Peyer's patch (tissue), 4 donors: ENCODE data around the gene MAP3K12. TPM values are rescaled to one million over a fixed set of nuclear protein-coding genes. Genes with fewer than 3 reads are reported as not detected.

ENCODE experiments used
- DNase-seq, 3 donors: peaks; one replicate each; pipeline ENCODE4 v3.0.0-alpha.2; 2017 to 2019
- H3K27ac ChIP-seq, 4 donors: fragments of 200-600 bp; sonication (generic); one replicate each; pipeline ENCODE4 v1.5.1; 2016 to 2019
- H3K27me3 ChIP-seq, 2 donors: fragments of 200-600 bp; sonication (generic); one replicate each; pipeline ENCODE4 v1.5.1; 2019
- H3K36me3 ChIP-seq, 3 donors: fragments of 200-600 bp; sonication (generic); one replicate each; pipeline ENCODE4 v1.5.1; 2016 to 2019
- H3K4me1 ChIP-seq, 4 donors: fragments of 200-600 bp; sonication (generic); one replicate each; pipeline ENCODE4 v1.5.1; 2016 to 2019
- H3K4me3 ChIP-seq, 4 donors: fragments of 200-600 bp; sonication (generic); 1 replicate in 3 of 4; 2 replicates in 1 of 4; pipeline ENCODE4 v1.5.1; 2016 to 2019; ENCODE audit warnings: mild to moderate bottlenecking in 1 of 4
- H3K9me3 ChIP-seq, 4 donors: fragments of 200-600 bp; sonication (generic); one replicate each; pipeline ENCODE4 v1.5.1; 2016 to 2019; ENCODE audit warnings: mild to moderate bottlenecking in 1 of 4
- POLR2A ChIP-seq, 2 donors: fragments of 450-650 bp; IDR thresholded peaks; one replicate each; pipeline ENCODE4 v1.5.1; 2017; ENCODE audit warnings: antibody characterized with exemption in 2 of 2, mild to moderate bottlenecking in 2 of 2, moderate library complexity in 2 of 2
- total RNA-seq, 4 donors: library from RNA; depleted of rRNA; stranded (reverse); fragments of >200 nt; gene quantifications; one replicate each; pipeline ENCODE4 v1.1.0, GENCODE V29; 2016
- TF ChIP-seq, protein P1 (sequence below), 6 experiments: fragments of 450-650 bp in 4 of 6; fragments of 200-600 bp in 2 of 6; sonication (generic) in 1 of 6; IDR thresholded peaks; one replicate each; pipeline ENCODE4 v1.5.1; 2017 to 2019; ENCODE audit warnings: antibody characterized with exemption in 6 of 6, mild to moderate bottlenecking in 3 of 6, moderate library complexity in 1 of 6

The MAP3K12 gene
- total RNA-seq, 4 donors from 2014 or later = 6.5 to 44.6 (median 11.6) TPM

DNA sequence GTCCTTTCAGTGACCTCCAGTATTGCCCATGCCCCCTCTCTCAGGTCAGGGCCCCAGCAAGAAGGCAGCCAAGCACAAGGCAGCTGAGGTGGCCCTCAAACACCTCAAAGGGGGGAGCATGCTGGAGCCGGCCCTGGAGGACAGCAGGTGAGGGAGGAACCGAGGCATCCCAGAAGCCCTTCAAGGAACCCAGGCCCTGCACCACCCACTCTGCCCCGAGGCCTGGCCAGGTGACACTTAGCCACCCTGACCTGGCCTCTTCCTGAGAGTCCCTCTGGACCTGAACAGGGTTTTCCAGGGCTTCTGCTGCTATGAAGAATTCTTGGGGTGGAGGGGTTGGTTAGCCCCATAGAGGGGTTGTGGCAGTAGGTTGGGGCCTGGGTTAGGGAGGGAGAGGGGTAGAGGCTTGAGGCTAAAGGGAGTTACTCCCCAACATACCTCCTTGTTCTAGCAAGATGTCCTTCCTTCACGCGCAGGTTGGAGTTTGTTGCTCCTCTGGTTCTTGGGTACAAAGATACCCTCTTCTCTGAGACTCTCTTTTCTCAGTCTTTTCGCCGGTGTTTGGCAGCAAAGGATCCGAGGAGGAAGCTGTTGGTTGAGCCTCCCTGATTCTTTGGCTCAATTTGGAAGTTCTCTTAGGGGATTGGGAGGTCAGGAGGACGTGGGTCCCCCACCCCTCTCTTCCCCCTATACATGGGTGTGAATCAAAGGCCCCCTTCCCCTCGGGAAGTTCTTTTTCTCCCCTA is 3.9 kb upstream of the MAP3K12 start:
- Histone ChIP-seq H3K27ac (no peak overlapping the region), H3K36me3 (peaks cover 0 to 26% (median 0%) of the 10 kb centered on the region in 3 donors), H3K4me3 (no peak overlapping the region)

GRCh38 chr12:53502331-53502730 is 3.1 kb upstream of the MAP3K12 start:
- Histone ChIP-seq H3K4me1 (peaks cover 5 to 17% (median 12%) of the 10 kb centered on the region in 4 donors), H3K36me3 (peaks cover 0 to 23% (median 0%) of the 10 kb centered on the region in 3 donors), H3K27me3 (no peaks in the 10 kb centered on the region), H3K4me3 (peak overlapping the region in 1 of 4 donors; percentile 86), H3K9me3 (no peaks in the 10 kb centered on the region), H3K27ac (peak overlapping the region in 3 of 4 donors; percentile 94 to 98 (median 96))
- TF ChIP-seq POLR2A (IDR thresholded peaks at IDR 0.05) = no peak
- TF ChIP-seq, protein P1, sequence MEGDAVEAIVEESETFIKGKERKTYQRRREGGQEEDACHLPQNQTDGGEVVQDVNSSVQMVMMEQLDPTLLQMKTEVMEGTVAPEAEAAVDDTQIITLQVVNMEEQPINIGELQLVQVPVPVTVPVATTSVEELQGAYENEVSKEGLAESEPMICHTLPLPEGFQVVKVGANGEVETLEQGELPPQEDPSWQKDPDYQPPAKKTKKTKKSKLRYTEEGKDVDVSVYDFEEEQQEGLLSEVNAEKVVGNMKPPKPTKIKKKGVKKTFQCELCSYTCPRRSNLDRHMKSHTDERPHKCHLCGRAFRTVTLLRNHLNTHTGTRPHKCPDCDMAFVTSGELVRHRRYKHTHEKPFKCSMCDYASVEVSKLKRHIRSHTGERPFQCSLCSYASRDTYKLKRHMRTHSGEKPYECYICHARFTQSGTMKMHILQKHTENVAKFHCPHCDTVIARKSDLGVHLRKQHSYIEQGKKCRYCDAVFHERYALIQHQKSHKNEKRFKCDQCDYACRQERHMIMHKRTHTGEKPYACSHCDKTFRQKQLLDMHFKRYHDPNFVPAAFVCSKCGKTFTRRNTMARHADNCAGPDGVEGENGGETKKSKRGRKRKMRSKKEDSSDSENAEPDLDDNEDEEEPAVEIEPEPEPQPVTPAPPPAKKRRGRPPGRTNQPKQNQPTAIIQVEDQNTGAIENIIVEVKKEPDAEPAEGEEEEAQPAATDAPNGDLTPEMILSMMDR (IDR thresholded peaks at IDR 0.05) = no peak
- no peak for DNase-seq

More for the DNA sequence above, 3.9 kb upstream of the MAP3K12 start:
- Histone ChIP-seq H3K27me3 (no peaks in the 10 kb centered on the region), H3K9me3 (no peaks in the 10 kb centered on the region), H3K4me1 (peaks cover 5 to 16% (median 12%) of the 10 kb centered on the region in 4 donors)
- DNase-seq = peak in 1 of 3 donors; percentile 46
- TF ChIP-seq POLR2A (IDR thresholded peaks at IDR 0.05) = no peak
- TF ChIP-seq, protein P1 (IDR thresholded peaks at IDR 0.05) = no peak

- Histone ChIP-seq H3K4me3 (peak overlapping the region; percentile 63 to 86 (median 73)), H3K4me1 (peaks cover 5 to 17% (median 12%) of the 10 kb centered on the region in 4 donors), H3K36me3 (peaks cover 0 to 17% (median 0%) of the 10 kb centered on the region in 3 donors), H3K27me3 (no peaks in the 10 kb centered on the region), H3K9me3 (no peaks in the 10 kb centered on the region), H3K27ac (peak overlapping the region; percentile 94 to 98 (median 96))
- no peak for TF ChIP-seq POLR2A (IDR thresholded peaks at IDR 0.05)
- TF ChIP-seq, protein P1 (IDR thresholded peaks at IDR 0.05) = no peak
- peak in 1 of 3 donors; percentile 50 for DNase-seq
Observed at GRCh38 chr12:53501615-53502181, 2.4 kb upstream of the MAP3K12 start.

DNA sequence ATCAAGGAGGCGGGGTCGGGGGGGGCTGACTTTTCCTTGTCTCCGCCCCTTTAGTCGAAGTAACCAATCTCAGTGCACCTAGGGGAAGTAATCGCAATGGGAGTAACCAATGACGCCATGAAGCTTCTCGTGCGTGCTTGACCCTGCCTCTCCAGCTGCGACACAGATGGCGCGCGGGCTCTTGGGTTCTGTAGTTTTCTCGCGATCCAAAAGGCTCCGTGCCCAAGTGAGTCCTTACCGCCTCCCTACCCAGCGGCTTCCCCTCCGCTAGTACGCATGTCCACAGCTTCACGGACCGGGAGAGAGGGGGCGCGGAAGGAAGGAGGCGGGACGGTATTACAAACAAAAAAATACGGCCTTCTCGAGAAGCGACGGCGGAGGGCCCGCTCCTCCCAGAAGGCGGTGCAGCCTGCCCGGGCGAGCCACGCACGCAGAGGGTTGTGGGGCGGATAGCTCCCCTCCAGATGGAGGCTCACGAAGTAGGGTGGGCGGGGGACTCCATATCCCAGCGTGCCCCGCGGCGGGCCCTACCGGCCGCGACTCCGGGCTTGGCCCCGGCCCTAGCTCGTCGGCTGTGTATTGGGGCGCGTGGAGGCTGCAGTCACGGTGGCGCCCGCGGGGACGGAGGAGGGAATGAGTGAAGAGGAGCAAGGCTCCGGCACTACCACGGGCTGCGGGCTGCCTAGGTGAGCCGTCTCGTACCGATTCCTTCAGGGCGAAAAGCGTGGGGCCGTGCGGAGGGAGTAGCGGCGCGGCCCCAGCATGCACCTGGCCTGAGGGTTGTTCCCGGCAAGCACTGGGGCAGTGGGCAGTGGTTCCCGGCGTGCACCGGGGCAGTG is 1.7 kb upstream of the MAP3K12 start, which contains the start of gene TARBP2:
TSS of gene TARBP2 (plus strand) at position 508 of the 839 bp plus-strand sequence. CDS start at position 634, 126 bp downstream.
- peak; percentile 41 to 53 for TF ChIP-seq POLR2A (IDR thresholded peaks at IDR 0.05)
- TF ChIP-seq, protein P1 (IDR thresholded peaks at IDR 0.05) = peak in 2 of 6 experiments; percentile 12 to 18
- Histone ChIP-seq H3K4me1 (peaks cover 5 to 21% (median 12%) of the 10 kb centered on the region in 4 donors), H3K9me3 (no peaks in the 10 kb centered on the region), H3K36me3 (peaks cover 0 to 13% (median 0%) of the 10 kb centered on the region in 3 donors), H3K4me3 (peak within 1 kb of the TSS; percentile 63 to 86 (median 73)), H3K27me3 (no peaks in the 10 kb centered on the region), H3K27ac (peak within 1 kb of the TSS; percentile 94 to 98 (median 96))
- peak; percentile 97 to 100 (median 99) for DNase-seq
